ENCODE results near the gene CLCN4. TPM values are rescaled to one million over a fixed set of nuclear protein-coding genes. Genes with fewer than 3 reads are reported as not detected.

Gene CLCN4
- total RNA-seq, 4 donors from 2014 or later = 7.1 to 19.1 (median 15.9) TPM

DNA sequence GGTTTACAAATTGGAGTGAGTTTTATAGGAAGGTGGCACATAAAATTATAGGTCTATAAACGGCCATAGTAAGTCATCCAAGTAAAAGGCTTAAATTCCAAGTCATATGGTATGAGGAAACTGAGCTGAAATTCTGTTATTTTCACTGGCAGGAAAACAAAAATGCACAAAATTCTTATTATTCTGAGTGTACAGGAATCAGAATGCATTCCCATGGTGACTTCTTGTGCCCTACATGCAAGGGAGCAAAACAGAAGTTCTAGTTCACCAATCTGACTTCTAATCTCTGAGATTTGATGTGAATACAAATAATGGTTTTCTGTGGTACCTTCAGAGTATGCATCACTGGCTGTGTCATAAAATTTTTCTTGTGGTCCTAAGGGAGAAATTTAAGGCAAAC lies 102.9 kb downstream of the CLCN4 start:
- no peaks in the 10 kb centered on the region for H3K27me3 ChIP-seq
- WGBS, 2 donors = 60 to 88% methylated on average over 1 of the region's 1 CpG
- no peak overlapping the region for H3K27ac ChIP-seq
- H3K4me1 ChIP-seq = no peaks in the 10 kb centered on the region
- no peak for DNase-seq
- intact Hi-C loops (cut with DNase I) = no loop called here
- H3K9me3 ChIP-seq = no peaks in the 10 kb centered on the region
- TF ChIP-seq POLR2A (IDR thresholded peaks at IDR 0.05) = no peak
- TF ChIP-seq, protein P1, sequence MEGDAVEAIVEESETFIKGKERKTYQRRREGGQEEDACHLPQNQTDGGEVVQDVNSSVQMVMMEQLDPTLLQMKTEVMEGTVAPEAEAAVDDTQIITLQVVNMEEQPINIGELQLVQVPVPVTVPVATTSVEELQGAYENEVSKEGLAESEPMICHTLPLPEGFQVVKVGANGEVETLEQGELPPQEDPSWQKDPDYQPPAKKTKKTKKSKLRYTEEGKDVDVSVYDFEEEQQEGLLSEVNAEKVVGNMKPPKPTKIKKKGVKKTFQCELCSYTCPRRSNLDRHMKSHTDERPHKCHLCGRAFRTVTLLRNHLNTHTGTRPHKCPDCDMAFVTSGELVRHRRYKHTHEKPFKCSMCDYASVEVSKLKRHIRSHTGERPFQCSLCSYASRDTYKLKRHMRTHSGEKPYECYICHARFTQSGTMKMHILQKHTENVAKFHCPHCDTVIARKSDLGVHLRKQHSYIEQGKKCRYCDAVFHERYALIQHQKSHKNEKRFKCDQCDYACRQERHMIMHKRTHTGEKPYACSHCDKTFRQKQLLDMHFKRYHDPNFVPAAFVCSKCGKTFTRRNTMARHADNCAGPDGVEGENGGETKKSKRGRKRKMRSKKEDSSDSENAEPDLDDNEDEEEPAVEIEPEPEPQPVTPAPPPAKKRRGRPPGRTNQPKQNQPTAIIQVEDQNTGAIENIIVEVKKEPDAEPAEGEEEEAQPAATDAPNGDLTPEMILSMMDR (IDR thresholded peaks at IDR 0.05) = no peak
- H3K4me3 ChIP-seq (replicated peaks in 1 of 3) = no peak overlapping the region
- H3K36me3 ChIP-seq = no peaks in the 10 kb centered on the region

DNA sequence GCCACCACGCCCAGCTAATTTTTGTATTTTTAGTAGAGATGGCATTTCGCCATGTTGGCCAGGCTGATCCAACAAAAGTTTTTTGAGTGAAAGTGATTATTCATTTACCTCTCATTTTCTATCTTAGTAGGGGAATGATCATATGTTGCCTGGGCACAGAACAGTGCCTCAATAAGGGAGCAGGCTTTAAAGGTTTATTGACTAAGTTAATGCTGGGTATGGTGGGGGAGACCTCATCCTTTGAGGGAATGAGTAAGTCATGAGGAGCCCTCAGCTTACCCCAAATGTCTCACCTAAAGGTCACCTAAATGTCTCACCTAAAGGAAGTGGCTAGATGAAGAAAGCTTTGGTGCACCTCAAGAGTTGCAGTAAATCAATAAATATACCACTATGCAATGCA lies 109.0 kb downstream of the CLCN4 start:
- Histone ChIP-seq H3K36me3 (no peaks in the 10 kb centered on the region), H3K9me3 (no peaks in the 10 kb centered on the region), H3K27me3 (no peaks in the 10 kb centered on the region), H3K4me1 (no peaks in the 10 kb centered on the region), H3K4me3 (replicated peaks in 1 of 3) (no peak overlapping the region), H3K27ac (no peak overlapping the region)
- intact Hi-C loops (cut with DNase I) = no loop called here
- DNase-seq = no peak
- TF ChIP-seq POLR2A (IDR thresholded peaks at IDR 0.05) = no peak
- TF ChIP-seq, protein P1 (IDR thresholded peaks at IDR 0.05) = no peak
- 89 to 92% methylated on average over 2 of the region's 2 CpGs for WGBS, 2 donors

DNA sequence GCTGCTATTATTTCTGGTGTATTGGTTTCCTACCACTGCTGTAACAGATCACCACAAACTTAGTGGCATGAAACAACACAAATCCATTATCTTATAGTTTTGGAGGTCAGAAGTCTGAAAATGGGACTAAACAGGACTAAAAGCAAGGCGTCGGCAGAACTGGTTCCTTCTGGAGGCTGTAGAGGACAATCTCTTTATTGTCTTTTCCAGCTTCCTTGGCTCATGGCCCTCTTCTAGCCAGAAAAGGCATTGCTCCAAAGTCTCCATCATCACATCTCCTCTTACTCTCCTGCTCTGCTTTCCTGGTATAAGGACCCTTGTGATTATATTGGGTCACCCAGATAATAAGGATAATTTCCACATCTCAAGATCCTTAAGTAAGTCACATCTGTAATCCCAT lies 121.9 kb downstream of the CLCN4 start:
- H3K9me3 ChIP-seq = no peaks in the 10 kb centered on the region
- no peak for DNase-seq
- no peak overlapping the region for H3K4me3 ChIP-seq (replicated peaks in 1 of 3)
- no peaks in the 10 kb centered on the region for H3K27me3 ChIP-seq
- no peaks in the 10 kb centered on the region for H3K4me1 ChIP-seq
- H3K36me3 ChIP-seq = no peaks in the 10 kb centered on the region
- WGBS, 2 donors = 84 to 95% methylated on average over 2 of the region's 2 CpGs
- no peak for TF ChIP-seq POLR2A (IDR thresholded peaks at IDR 0.05)
- TF ChIP-seq, protein P1 (IDR thresholded peaks at IDR 0.05) = no peak
- H3K27ac ChIP-seq = no peak overlapping the region
- intact Hi-C loops (cut with DNase I) = no loop called here

DNA sequence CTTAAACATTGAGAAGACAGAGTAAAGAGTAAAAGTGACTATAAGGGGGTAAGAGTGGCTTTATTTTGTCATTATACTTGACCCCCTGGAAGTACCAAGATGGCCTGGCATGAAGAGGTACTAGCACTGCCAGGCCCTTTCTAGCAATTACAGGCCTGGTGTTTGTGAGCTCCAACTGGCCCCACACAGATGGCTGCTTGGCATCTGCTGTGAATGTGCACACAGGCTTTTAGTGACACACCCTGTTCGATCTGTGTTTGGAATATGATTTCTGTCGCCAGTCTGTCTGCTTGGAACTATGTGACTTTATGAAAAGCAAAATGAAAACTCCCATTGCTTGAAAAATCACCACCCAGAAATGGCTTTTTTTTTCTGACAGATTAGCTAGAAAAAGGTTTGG lies 123.3 kb downstream of the CLCN4 start:
- Histone ChIP-seq H3K9me3 (no peaks in the 10 kb centered on the region), H3K4me1 (no peaks in the 10 kb centered on the region), H3K27ac (no peak overlapping the region), H3K36me3 (no peaks in the 10 kb centered on the region), H3K27me3 (no peaks in the 10 kb centered on the region), H3K4me3 (replicated peaks in 1 of 3) (no peak overlapping the region)
- TF ChIP-seq, protein P1 (IDR thresholded peaks at IDR 0.05) = no peak
- no peak for TF ChIP-seq POLR2A (IDR thresholded peaks at IDR 0.05)
- no peak for DNase-seq
- intact Hi-C loops (cut with DNase I) = no loop called here
- 90 to 95% methylated on average over 2 of the region's 2 CpGs for WGBS, 2 donors

DNA sequence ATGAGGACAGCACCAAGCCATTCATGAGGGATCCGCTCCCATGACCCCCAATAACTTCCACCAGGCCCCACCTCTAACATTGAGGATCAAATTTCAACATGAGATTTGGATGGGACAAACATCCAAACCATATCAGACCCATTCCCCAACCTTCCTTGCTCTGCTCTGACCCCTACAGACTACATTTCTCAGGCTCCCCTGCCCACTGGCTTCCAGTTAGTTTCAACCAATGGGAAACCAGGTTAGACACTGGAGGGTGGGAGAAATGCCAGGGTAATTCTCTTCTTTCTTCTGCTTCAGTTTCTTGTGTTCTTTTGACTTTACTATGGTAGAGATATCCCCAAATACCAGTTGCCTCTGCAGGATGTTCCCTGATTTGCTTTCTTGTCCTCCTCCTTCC lies 125.7 kb downstream of the CLCN4 start:
- intact Hi-C loops (cut with DNase I) = no loop called here
- WGBS, 2 donors = 71 to 100% methylated on average over 1 of the region's 1 CpG

More for the DNA sequence above, 125.7 kb downstream of the CLCN4 start:
- no peak overlapping the region for H3K27ac ChIP-seq
- no peaks in the 10 kb centered on the region for H3K4me1 ChIP-seq
- H3K27me3 ChIP-seq = no peaks in the 10 kb centered on the region
- TF ChIP-seq POLR2A (IDR thresholded peaks at IDR 0.05) = no peak
- TF ChIP-seq, protein P1 (IDR thresholded peaks at IDR 0.05) = no peak
- no peaks in the 10 kb centered on the region for H3K9me3 ChIP-seq
- no peak for DNase-seq
- no peaks in the 10 kb centered on the region for H3K36me3 ChIP-seq
- H3K4me3 ChIP-seq (replicated peaks in 1 of 3) = no peak overlapping the region
